Stimulated activated CD4-positive, alpha-beta T cell treated with anti-CD3 and anti-CD28 coated beads, Interleukin-4, amount 100 ng/mL, for 1 hour (primary cell): ENCODE measurements around the gene GNRHR.
A peak's percentile ranks its signal among the peaks of the same experiment; 100 is the strongest.
"Not testable (repeated sequence)": the region's sequence is repeated elsewhere in the genome, so short reads cannot be mapped to it uniquely, and the experiment has no call there.

ENCODE experiments used
- DNase-seq: peaks from one replicate; pipeline ENCODE4 v3.0.0-alpha.2; 2020

Gene GNRHR

GRCh38 chr4:67727124-67727850 lies 26.9 kb downstream of the GNRHR start:
- no peak for DNase-seq

DNA sequence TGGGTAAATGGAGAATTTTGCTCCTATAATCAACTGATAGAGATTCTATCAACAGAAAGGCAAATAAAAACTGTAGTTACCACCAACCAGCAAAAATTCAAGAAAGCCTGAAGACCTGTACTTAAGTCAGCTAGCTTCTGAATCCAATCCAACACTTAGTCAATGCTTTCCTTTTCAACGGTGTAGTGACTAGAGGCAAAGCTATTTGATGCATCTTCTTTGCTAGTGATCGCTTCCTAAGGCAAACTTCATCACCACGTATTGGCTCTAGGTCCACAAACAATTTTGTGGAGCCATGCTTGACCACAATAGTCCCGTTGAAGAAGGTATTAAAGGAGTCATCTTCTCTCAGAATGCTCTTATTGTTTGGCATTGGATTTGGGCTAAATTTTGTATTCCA lies 28.2 kb downstream of the GNRHR start:
- no peak for DNase-seq

DNA sequence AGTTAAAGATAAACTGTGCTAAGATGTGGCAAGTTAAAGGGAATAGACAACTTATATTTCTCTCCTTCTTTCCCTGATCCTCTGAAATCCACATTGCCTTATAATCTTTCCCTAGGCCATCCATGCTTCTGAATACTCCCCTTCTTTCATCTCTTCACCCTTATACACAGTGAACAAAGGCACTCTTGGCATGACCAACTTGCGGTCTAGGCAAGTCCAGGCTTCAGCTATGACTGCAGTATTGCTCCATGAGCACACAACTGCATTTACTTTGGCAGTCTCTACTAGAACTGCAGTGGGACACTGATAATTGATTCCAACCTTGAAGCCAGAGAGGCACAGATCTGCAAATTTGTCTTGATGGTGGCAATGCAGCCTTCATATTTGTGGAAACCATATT lies 29.1 kb downstream of the GNRHR start:
- DNase-seq: no peak

- no peak for DNase-seq
Measured at GRCh38 chr4:67723949-67724348, 30.2 kb downstream of the GNRHR start.

- no peak for DNase-seq
Measured at GRCh38 chr4:67723341-67723740, 30.8 kb downstream of the GNRHR start.

- no peak for DNase-seq
Measured at GRCh38 chr4:67721770-67722597, 32.2 kb downstream of the GNRHR start.

GRCh38 chr4:67721315-67721769 lies 32.8 kb downstream of the GNRHR start:
- DNase-seq: no peak

DNA sequence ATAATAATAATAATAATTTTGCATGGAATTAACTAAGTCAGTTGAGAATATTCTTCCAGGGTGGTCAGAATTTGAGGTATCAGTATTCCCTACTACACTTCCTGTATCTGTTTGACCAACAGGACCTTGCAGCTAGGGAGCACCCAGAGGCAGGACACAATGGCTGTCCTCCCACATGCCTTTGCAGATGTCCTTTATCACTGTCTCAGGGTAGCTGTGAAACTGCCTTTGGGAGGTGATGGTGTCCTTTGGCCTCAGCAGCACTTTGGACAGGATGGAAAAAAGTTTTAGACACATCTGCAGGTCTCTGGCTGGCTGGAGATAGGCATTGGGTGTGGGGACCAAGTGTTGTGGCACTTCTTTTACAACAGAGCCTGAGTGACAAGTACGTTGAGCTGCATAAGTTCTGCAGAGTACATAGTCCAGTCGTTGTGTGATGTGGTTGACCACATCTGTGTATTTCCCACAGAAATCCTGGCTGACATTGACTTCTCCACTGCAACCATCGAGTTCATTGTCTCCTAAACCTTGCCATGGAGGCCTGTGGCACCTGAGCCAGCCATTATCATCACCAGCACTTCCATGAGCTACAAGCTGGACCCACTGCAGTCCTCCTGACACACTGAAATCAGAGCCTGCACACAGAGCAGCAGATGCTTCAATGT lies 34.1 kb downstream of the GNRHR start:
- no peak for DNase-seq

GRCh38 chr4:67718848-67719247 lies 35.3 kb downstream of the GNRHR start:
- no peak for DNase-seq

DNA sequence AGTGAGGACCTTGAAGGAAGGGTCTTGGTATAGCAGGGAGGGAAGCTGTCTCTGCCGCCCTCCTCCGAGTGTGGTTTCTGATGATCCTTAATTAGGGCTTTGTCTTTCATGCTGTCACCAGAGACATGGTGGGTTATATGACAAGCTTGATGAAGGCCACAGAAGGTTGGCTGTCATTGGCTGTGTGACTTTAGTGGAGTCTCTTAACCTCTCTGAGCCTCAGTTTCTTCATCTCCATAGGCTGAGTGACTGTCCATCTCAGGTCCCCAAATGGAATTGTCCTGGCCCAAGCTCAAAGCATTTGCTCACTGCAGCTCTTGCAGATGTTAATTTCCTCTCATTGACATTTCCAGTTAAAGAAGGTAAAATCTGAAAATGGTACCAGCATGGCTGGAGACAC lies 36.6 kb downstream of the GNRHR start:
- DNase-seq: no peak

- no peak for DNase-seq
Measured at GRCh38 chr4:67714955-67715354, 39.2 kb downstream of the GNRHR start.

DNA sequence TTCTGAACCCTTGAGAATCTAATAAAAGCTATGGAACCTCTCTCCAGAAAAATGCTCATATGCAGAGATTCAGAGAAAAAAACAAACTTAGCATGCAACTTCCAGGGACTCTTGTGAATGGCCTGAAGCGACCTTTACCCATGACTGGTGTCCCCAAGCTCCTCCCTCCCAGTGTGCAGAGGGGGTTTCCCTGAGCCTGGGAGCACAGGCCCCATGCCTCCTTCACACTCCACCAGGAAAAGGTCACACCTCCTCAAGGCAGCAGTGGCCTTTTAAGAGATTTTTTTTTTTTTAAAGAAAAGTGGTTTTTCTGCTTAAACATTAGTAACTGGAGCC lies 40.0 kb downstream of the GNRHR start:
- DNase-seq: peak; percentile 8

- no peak for DNase-seq
Measured at GRCh38 chr4:67713529-67714247, 40.5 kb downstream of the GNRHR start.

DNA sequence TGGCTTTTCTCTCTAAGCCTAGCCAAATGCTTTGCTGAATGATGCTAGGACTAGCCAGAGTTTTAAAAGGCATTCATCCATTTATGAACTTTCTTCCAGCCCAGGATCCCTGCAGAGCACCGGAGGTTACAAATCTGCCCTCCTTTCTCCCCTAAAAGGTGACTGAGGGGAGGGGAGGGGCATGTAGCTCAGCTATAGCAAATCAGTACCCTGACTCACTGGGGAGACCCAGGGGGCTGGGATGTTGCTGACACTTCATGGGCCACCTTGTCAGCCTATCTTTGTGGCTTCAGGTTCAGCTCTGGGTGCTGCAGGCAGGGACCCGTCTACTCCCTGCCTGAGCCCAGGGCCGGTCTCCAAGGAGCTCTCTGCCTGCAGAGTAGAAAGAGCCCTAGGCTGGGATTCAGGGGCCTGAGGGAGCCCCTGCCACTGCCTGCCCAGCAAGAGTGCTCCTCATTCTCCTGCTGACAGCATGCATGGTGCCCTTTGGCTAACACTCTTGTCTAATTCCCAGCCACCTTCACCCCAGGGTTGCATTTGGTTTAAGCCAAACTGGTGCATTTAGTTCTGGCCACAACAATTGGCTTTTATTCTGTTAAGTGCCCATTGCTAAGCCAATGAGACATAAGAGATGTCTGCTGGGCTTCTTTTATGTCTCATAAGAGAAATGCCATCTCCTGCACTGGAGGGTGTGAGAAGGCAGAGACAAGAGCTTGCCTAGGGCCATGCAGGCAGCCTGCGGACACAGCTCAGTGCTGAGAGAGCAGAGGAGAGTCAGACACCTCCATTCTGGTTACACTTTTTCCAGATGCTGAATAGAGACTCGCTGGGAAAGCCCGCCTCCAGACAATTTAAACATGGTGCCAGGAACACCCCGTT lies 41.3 kb downstream of the GNRHR start:
- DNase-seq: no peak

DNA sequence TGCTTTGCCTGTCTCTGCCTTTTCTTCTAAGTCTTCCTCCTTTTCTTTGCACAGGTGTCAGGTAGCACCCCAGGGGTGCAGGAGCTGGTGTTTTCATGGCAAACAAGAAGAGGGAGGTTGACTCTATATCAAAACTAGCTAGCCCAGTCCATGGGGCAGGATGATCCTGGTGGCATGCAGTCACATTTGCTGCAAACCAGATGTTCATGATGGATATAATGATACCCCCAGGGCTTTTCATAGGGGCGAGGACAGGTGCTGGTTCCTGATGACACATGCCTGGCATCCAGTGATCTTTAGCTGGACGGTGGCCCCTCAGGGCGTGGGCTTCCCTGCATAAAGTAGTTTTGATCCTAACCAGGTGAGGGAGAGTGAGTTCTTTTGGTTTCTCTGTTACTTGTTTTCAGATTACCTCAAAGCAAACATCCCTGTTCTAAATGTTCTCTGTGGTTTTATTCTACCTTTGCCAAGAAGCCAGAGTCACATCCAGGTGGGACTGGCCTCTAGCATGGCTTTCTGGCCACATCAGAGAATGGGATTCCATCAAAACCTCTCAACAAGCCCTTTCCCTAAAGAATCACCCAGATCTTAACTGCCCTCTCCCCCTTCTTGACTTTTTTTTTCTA lies 42.1 kb downstream of the GNRHR start:
- no peak for DNase-seq

DNA sequence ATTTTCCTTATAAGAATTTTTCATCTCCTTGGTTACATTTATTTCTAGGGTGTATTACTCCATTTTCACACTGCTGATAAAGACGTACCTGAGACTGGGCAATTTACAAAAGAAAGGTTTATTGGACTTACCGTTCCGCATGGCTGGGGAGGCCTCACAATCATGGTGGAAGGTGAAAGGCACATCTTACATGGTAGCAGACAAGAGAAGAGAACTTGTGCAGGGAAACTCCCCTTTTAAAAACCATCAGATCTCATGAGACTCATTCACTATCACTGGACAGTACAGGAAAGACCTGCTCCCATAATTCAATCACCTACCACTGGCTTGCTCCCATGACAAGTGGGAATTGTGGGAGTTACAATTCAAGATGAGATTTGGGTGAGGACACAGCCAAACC lies 47.5 kb downstream of the GNRHR start:
- DNase-seq: not testable (repeated sequence)

GRCh38 chr4:67704843-67705242 lies 49.3 kb downstream of the GNRHR start:
- no peak for DNase-seq

DNA sequence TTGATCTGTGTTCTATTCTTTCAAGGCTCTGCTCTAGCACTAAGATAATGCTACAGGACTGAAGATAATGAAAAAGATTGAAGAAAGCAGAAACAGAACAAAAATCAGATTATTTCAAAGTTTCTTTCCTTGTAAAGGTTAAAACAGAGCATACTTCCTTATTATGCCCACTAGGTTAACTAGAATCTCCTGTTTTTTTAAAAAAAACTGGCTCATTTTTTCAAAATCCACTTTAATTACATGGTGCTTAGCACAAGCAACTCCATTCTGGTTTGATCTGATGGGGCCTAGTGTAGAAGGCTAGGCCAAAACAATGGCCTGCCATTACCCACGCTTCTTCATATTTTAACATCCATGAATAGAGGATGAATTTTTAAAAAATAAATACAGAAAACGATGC lies 52.0 kb downstream of the GNRHR start:
- DNase-seq: no peak

DNA sequence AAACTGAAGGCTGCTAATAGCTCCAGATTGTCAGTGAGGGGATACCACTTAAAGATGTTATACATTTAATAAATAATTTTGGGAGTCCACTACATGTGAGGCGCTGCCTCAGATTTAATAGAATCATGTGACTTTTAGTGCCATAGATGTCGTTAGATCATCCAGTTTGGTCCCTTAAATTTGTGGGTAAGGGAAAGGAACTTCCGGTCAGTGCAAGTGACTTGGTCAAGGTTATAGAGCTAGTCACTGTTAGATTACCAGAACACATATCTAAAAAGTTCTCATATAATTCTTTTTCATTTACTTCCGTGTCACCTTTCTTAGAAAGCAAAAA lies 52.7 kb downstream of the GNRHR start:
- no peak for DNase-seq

DNA sequence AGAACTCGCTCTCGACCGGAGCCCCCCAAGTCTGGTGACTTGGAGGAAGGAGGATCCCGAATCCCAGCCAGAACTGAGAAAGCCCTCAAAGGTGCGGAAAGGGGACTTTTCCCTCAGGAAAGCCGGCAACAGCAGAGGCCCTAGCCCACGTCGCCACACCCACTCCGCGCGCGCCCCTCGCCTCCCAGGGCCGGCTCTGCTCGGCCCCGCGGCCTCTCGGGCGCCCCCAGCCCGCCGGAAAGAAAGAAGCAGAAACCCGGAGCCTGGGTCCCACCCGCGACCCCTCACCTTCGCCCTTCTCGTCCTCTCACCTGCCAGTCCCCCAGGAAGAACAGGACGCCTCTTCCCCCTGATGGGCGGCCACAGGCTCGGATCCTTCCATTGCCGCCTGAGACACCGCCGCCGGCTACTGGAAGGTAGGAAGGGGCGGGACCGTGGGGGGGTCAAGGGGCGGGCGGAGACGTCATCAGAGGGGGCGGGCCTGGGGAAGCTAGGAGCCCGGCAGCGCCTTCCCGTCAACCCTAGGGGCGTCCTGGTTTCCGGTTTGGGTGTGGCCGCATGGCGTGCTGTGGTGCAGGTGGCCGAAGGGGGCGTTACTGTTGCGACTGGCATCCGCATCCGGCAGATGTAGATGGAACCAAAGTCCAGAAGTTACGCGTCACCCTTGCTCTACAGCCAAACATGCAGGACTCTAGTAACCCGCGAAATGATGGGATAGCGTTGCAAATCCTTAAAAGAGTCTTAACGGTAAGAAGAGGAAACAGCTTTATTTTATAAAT lies 53.3 kb downstream of the GNRHR start, which contains the start of gene UBA6:
Gene UBA6 (minus strand): TSS at position 418 of the 779 bp plus-strand sequence. CDS start 36 bp downstream, at position 382.
- DNase-seq: peak; percentile 94
